22Rv1 (cell line): ENCODE measurements around the gene STARD3.

ENCODE experiments used
- H3K27ac ChIP-seq: fragments of 450-650 bp; 2 replicates; pipeline ENCODE4 v1.5.1; 2017
- ZFX ChIP-seq: fragments of 450-650 bp; IDR thresholded peaks from 2 replicates; pipeline ENCODE4 v1.6.1; 2017; ENCODE audit warnings: antibody characterized with exemption, borderline replicate concordance
- TF ChIP-seq, protein P1 (sequence below): fragments of 450-650 bp; IDR thresholded peaks from 2 replicates; pipeline ENCODE4 v1.5.1; 2017; ENCODE audit warnings: mild to moderate bottlenecking

The STARD3 gene

DNA sequence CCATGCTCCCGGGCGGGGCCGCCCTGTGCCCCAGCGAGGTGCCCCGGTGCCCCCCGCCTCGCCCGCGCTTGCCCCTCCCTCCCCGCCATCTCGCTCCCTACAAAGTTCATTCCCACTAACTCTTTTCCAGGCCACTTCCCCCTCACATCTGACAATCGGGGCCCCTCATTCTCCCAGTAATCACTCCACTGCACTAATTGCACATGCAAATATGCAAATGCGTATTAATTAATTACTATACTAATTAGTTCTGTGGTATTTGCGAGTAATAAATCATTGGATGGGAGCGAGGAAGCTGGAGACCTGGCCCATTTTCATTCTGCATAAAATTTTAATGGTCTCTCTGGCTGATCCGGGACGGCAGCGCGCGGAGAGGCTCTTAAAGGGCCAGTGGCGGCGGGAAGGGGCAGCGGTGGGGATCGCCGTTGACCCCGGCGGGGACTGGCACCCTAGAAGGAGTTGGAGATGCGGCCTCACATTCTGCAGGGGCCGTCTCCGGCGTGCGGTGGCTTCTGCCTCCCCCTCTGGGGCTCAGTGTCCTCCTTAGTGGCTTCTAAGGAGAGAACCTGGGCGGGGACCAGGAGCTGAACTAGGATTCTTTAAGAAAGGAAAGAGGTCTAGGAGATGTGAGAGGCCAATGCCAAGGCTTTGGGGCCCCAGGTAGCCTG is 18.6 kb upstream of the STARD3 start:
- peak overlapping the region; percentile 70 for H3K27ac ChIP-seq
- TF ChIP-seq, protein P1, sequence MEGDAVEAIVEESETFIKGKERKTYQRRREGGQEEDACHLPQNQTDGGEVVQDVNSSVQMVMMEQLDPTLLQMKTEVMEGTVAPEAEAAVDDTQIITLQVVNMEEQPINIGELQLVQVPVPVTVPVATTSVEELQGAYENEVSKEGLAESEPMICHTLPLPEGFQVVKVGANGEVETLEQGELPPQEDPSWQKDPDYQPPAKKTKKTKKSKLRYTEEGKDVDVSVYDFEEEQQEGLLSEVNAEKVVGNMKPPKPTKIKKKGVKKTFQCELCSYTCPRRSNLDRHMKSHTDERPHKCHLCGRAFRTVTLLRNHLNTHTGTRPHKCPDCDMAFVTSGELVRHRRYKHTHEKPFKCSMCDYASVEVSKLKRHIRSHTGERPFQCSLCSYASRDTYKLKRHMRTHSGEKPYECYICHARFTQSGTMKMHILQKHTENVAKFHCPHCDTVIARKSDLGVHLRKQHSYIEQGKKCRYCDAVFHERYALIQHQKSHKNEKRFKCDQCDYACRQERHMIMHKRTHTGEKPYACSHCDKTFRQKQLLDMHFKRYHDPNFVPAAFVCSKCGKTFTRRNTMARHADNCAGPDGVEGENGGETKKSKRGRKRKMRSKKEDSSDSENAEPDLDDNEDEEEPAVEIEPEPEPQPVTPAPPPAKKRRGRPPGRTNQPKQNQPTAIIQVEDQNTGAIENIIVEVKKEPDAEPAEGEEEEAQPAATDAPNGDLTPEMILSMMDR = no peak
- TF ChIP-seq ZFX = no peak

DNA sequence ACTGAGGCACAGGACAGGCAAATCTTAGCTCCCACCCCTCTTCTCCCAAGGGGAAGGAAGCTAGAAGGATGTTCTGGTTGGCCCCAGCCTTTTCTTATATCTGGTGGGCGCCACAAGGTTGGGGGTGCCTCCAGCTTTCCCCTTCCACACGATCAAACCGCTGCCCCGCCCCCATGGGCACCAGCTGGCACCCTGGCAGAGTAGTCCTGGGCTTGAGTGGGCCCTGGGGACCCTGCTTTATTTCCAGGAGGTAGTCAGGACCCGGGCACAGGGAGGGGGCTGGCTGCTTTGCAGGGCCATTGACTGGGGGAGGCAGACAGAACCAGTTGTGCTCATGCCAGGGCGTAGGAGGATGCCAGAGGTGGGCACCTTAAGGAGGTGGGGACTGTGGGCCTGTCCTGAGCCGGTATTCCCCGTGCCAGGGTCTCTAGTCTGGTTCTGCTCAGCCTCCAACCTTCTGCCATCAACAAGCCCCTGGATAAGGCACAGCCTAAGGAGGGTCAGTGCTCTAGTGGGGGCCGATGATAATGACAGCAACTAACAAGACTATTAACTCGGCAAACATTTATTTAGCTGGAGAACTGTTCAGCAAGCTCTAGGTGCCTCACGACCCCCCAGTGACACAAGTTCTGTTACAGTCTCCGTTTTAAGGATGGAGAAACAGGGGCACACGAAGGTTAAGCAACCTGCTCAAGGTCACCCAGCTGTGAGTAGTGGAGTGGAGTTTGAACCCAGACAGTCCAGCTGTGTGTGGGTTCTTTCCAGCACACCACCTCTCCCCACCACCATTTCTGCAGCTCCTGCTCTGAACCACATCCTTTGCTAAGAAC is 17.8 kb upstream of the STARD3 start:
- peak overlapping the region; percentile 70; the same call in 1 of the 2 replicates for H3K27ac ChIP-seq
- TF ChIP-seq ZFX = no peak
- TF ChIP-seq, protein P1 = no peak

DNA sequence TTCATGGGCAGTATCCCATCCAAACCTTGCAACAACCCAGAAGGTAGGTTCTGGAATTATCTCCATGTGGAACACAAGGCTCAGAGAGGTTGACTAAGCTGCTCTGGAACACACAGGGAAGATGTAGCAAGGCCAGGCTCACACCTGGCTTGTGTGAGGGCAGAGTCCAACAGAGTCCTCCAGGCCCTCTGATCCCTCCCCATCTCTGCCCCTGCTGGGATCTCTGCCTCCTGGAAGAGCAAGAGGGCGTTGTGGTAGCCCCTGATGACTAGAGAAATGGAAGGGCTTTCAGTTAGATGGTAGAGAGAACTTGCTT is 17.2 kb upstream of the STARD3 start:
- H3K27ac ChIP-seq = no peak overlapping the region
- TF ChIP-seq, protein P1 = no peak
- no peak for TF ChIP-seq ZFX

DNA sequence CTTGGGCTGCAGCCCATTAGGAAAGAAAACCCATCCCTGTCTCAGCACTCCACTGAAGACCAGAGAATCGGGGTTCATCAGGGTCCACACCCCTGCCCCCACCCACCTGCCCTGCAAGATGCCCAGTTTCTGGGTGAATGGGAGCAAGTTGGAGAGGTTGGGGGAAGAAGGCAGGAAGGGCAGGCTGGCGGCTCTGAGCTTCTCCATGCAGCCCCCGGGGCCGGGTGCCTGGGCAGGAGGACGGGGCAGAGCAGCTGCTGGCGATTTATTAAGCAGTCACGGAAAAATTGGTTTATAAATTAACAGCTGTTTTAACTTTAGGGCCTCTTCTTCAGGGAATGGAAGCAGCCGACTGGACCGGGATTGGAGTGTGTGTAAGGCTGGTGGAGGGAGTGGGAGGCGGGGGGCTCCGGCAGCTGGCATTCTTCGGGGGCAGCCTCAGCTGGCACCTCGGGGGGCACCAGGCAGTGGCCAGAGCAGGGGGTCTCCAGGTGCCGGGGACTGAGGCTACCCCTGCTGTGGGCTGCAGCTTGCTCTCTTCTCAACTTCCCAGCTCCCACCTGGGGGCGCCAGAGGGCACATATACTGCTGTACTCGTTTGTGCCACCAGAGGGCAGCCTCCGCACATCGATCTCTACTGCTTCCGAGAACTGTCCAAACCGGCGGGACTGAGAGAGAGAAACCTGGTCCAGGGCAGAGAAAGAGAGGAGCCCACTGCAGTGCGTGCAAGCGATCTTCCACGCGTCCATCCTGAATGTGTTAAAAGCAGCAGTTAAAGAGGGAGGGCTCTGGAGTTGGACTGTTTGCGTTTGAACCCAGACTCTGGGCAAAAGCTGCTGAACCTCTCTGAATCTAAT is 15.2 kb upstream of the STARD3 start:
- TF ChIP-seq, protein P1 = peak; percentile 99
- no peak for TF ChIP-seq ZFX
- H3K27ac ChIP-seq = peak overlapping the region; percentile 47

DNA sequence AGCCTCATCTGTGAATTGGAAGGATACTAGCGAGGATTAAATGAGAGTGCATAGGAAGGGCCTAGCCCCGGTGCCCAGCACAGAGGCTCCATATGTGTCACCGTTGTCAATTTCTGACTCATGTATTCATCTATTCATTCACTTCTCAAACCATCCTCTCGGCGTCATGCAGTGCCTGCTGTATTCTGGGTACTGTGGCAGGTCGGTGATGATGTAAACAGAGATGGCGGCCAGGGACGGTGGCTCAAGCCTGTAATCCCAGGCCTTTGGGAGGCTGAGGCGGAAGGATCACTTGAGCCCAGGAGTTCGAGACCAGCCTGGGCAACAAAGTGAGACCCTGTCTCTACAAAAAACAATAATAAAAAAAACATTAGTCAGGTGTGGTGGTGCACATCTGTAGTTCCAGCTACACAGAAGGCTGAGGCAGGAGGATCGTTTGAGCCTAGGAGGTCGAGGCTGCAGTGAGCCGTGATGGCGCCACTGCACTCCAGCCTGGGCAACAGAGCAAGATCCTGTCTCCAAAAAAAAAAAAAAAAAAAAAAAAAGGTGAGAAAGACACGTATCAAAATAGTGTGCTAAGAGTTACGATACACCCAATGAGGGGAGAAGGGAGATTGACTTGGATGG is 14.5 kb upstream of the STARD3 start:
- peak overlapping the region; percentile 47 for H3K27ac ChIP-seq
- TF ChIP-seq, protein P1 = no peak
- no peak for TF ChIP-seq ZFX

DNA sequence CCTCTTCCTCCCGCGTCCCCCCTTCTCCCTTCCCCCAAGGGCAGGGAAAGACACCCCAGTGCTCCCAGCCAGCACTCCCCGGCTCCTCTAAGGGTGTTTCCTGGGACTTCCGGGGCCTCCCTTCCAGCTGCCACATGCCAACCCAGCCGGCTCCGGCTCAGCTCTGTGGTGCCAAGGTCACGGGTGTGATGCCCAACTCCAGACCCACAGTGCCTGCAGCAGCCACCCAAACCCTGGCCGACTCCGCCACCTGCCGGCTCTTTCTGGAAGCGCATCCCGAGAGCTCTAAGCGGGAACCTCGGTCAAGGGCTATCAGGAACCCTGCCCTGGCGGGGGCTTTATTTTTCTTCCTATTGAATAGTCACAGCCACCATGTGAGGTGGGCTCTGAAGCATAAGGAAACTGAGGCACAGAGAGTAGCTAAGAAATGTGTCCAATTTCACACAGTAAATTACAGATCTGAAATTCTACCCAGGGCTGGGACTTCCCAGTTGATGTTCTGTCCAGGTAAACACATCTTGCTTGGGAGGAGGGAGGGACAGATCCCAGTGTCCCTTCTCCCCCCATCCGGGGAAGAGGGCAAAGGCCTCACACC is 13.5 kb upstream of the STARD3 start:
- TF ChIP-seq, protein P1 = peak; percentile 95
- TF ChIP-seq ZFX = no peak
- H3K27ac ChIP-seq = no peak overlapping the region
